Neural crest cell (in vitro differentiated cells): ENCODE measurements around the gene CPA5. TPM values are rescaled to one million over a fixed set of nuclear protein-coding genes. Genes with fewer than 3 reads are reported as not detected.

Experiments
- DNase-seq: peaks from one replicate; pipeline ENCODE4 v3.0.0; 2021; ENCODE audit warnings: low read depth, mixed read lengths, low spot score
- H3K27ac Mint-ChIP-seq: one replicate; pipeline ENCODE4 v1.8.0; 2021; ENCODE audit warnings: mild to moderate bottlenecking, mixed read lengths; ENCODE audit not compliant: unreplicated experiment
- H3K27me3 Mint-ChIP-seq: 2 replicates; pipeline ENCODE4 v1.8.0; 2021; ENCODE audit warnings: low read depth, mild to moderate bottlenecking, mixed read lengths
- H3K36me3 Mint-ChIP-seq: 2 replicates; pipeline ENCODE4 v1.8.0; 2021; ENCODE audit warnings: low read depth, mild to moderate bottlenecking, mixed read lengths
- H3K4me1 Mint-ChIP-seq: 2 replicates; pipeline ENCODE4 v1.8.0; 2021; ENCODE audit warnings: mixed read lengths
- H3K4me3 Mint-ChIP-seq: one replicate; pipeline ENCODE4 v1.8.0; 2021; ENCODE audit warnings: mild to moderate bottlenecking, mixed read lengths
- H3K9me3 Mint-ChIP-seq: 2 replicates; pipeline ENCODE4 v1.8.0; 2021; ENCODE audit warnings: mixed read lengths
- total RNA-seq: library from RNA; stranded (reverse); gene quantifications from 2 replicates; pipeline ENCODE4 v1.2.1, GENCODE V29; 2021
- TF ChIP-seq, protein P1 (sequence below): fragments of 200-600 bp; sonication (generic); conservative IDR thresholded peaks from 2 replicates; pipeline ENCODE4 v1.5.0; 2021; ENCODE audit warnings: antibody characterized with exemption, mild to moderate bottlenecking

The CPA5 gene
- total RNA-seq, 1 donor from 2014 or later: not detected

DNA sequence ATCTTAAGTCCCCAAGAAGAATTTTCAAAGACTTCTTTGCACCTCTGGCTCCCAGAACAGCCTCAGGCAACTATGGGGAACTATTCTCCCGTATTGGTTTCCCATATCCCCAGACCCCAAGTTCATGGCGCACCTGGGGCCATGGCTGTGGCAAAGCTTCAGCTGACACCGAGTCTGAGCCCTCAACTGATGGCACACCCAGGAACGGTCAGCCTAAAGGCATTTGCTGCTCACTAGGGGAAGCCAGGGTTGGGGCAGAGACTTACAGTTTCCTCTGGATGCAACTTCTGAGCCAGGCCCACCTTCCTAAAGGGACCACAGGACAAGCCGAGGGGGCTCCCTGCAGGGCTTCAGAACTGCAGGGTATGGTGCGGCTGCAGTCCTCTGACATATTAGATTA, 21.9 kb downstream of the CPA5 start:
- H3K4me1 Mint-ChIP-seq: peaks cover 42% of the 10 kb centered on the region
- H3K36me3 Mint-ChIP-seq: no peaks in the 10 kb centered on the region
- H3K9me3 Mint-ChIP-seq: no peaks in the 10 kb centered on the region
- no peak overlapping the region for H3K27ac Mint-ChIP-seq
- no peaks in the 10 kb centered on the region for H3K27me3 Mint-ChIP-seq
- no peak overlapping the region for H3K4me3 Mint-ChIP-seq
- TF ChIP-seq, protein P1, sequence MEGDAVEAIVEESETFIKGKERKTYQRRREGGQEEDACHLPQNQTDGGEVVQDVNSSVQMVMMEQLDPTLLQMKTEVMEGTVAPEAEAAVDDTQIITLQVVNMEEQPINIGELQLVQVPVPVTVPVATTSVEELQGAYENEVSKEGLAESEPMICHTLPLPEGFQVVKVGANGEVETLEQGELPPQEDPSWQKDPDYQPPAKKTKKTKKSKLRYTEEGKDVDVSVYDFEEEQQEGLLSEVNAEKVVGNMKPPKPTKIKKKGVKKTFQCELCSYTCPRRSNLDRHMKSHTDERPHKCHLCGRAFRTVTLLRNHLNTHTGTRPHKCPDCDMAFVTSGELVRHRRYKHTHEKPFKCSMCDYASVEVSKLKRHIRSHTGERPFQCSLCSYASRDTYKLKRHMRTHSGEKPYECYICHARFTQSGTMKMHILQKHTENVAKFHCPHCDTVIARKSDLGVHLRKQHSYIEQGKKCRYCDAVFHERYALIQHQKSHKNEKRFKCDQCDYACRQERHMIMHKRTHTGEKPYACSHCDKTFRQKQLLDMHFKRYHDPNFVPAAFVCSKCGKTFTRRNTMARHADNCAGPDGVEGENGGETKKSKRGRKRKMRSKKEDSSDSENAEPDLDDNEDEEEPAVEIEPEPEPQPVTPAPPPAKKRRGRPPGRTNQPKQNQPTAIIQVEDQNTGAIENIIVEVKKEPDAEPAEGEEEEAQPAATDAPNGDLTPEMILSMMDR: no peak
- DNase-seq: no peak

DNA sequence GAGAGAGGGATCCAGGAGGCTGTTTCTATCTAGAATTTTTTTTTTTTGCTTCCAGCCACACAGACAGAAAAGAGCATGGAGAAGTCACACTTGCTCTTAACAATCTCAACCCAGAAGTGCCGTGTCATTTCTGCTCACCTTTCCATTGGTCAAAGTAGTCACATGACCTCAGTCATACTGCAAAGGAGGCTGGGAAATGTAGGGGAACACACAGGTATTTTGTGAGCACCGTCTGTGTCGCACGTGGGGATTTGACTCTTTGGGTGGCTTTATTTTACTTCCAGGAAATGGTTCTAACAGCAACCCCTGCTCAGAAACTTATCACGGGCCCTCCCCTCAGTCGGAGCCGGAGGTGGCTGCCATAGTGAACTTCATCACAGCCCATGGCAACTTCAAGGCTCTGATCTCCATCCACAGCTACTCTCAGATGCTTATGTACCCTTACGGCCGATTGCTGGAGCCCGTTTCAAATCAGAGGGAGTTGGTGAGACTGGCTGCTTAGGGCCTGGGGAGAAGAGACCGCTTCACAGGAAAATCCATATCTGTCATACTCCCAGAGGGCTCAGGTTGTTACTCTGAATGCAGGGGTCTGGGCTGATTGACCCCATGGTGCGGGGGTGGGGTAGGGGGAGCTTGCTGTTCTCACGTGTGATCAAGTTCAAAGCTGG, 22.6 kb downstream of the CPA5 start:
- TF ChIP-seq, protein P1: no peak
- no peaks in the 10 kb centered on the region for H3K9me3 Mint-ChIP-seq
- peaks cover 47% of the 10 kb centered on the region for H3K4me1 Mint-ChIP-seq
- H3K27me3 Mint-ChIP-seq: no peaks in the 10 kb centered on the region
- DNase-seq: no peak
- H3K36me3 Mint-ChIP-seq: no peaks in the 10 kb centered on the region
- H3K4me3 Mint-ChIP-seq: no peak overlapping the region
- H3K27ac Mint-ChIP-seq: no peak overlapping the region

DNA sequence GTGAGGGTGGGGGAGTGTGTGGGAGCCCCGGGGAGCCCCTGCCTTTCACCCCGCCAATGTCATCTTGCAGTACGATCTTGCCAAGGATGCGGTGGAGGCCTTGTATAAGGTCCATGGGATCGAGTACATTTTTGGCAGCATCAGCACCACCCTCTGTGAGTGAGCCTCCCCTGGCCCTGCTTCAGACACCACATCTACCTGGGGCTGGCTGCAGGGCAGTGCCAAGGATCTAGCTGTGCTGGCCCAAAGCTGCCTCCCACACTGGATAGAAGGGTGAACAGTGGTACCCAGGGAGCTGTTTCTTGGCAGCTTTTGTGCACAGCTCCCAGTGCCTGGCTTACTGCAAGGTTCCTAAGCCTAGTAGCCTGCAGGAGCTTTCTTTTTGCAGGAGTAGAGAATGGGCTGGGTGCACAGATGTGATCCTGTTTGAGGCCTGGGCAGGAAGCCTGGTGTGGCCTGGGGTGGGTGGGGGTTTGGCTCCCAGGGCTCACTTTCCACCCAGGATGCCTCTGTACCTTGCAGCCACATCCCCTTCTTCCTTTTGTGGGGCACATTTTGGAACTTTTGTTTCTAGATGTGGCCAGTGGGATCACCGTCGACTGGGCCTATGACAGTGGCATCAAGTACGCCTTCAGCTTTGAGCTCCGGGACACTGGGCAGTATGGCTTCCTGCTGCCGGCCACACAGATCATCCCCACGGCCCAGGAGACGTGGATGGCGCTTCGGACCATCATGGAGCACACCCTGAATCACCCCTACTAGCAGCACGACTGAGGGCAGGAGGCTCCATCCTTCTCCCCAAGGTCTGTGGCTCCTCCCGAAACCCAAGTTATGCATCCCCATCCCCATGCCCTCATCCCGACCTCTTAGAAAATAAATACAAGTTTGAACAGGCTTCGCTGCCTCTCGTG, 23.5 kb downstream of the CPA5 start:
- Mint-ChIP-seq H3K9me3 (no peaks in the 10 kb centered on the region), H3K4me1 (peaks cover 56% of the 10 kb centered on the region), H3K36me3 (no peaks in the 10 kb centered on the region), H3K27me3 (no peaks in the 10 kb centered on the region), H3K27ac (peak overlapping the region; percentile 50), H3K4me3 (no peak overlapping the region)
- DNase-seq: no peak
- TF ChIP-seq, protein P1: no peak

DNA sequence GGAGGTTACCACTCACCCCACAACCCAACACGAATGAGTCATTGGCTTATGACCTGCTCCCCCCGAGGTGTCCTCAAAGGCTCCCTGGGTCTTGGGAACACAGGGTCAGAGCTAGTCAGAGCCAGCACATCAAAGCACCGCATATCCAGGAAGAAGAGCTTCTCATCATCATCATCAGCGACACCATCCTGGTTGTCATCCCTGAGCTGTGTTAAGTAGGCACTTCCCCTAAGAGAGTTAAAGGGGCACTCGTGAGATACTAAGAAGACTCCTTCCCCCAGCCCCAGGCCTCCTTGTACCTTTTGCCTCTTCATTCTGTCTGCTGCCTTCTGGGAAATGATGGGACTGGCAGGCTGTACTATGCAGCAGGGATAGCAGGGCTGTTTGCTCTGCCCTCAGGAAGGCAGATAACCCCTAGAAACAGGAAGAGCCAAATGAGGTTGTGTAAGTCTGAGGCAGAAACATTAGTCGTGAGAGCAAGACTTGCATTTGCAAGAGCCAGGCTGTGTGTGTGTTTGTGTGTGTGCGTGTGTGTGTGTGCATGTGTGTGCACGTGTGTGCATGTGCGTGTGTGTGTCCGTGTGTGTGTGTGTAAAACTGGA, 24.6 kb downstream of the CPA5 start:
- Mint-ChIP-seq H3K36me3 (no peaks in the 10 kb centered on the region), H3K4me1 (peaks cover 64% of the 10 kb centered on the region), H3K9me3 (no peaks in the 10 kb centered on the region), H3K27ac (peak overlapping the region; percentile 27), H3K27me3 (no peaks in the 10 kb centered on the region), H3K4me3 (no peak overlapping the region)
- DNase-seq: no peak
- TF ChIP-seq, protein P1: no peak

GRCh38 chr7:130369831-130370550, 25.4 kb downstream of the CPA5 start:
- Mint-ChIP-seq H3K27ac (no peak overlapping the region), H3K4me3 (no peak overlapping the region), H3K27me3 (no peaks in the 10 kb centered on the region), H3K36me3 (no peaks in the 10 kb centered on the region), H3K4me1 (peaks cover 64% of the 10 kb centered on the region), H3K9me3 (no peaks in the 10 kb centered on the region)
- no peak for DNase-seq
- TF ChIP-seq, protein P1: no peak
